Neutrophil (primary cell): Measurements from ENCODE around the gene RHBDD1.

Experiments used
- H3K27ac ChIP-seq: fragments of 200-600 bp; sonication (generic); 2 replicates; pipeline ENCODE4 v1.5.1; 2016; ENCODE audit warnings: mild to moderate bottlenecking, moderate library complexity
- H3K27me3 ChIP-seq: fragments of 200-600 bp; sonication (generic); 2 replicates; pipeline ENCODE4 v1.6.0; 2016; ENCODE audit warnings: mild to moderate bottlenecking
- H3K36me3 ChIP-seq: fragments of 200-600 bp; sonication (generic); 2 replicates; pipeline ENCODE4 v1.5.1; 2017
- H3K4me1 ChIP-seq, 2 experiments: fragments of 200-600 bp in 1 of 2; sonication (generic) in 1 of 2; 1 replicate in 1 of 2; 2 replicates in 1 of 2; pipeline versions ENCODE4 v1.5.1 to v1.6.1; 2013 to 2016; ENCODE audit warnings: low read depth in 1 of 2, low read length in 1 of 2, mild to moderate bottlenecking in 1 of 2, moderate library complexity in 1 of 2; ENCODE audit not compliant: control insufficient read depth in 1 of 2, insufficient read depth in 1 of 2
- H3K4me3 ChIP-seq, 2 experiments: fragments of 200-600 bp in 1 of 2; sonication (generic) in 1 of 2; 1 replicate in 1 of 2; 2 replicates in 1 of 2; pipeline ENCODE4 v1.5.1; 2013 to 2016; ENCODE audit warnings: low read depth in 1 of 2, low read length in 1 of 2, mild to moderate bottlenecking in 1 of 2, moderate library complexity in 1 of 2
- H3K9me3 ChIP-seq: fragments of 200-600 bp; sonication (generic); 2 replicates; pipeline ENCODE4 v1.5.1; 2016
- TF ChIP-seq, protein P1 (sequence below): fragments of 200-600 bp; sonication (generic); IDR thresholded peaks from 2 replicates; pipeline ENCODE4 v1.5.1; 2016; ENCODE audit warnings: antibody characterized with exemption

The RHBDD1 gene

DNA sequence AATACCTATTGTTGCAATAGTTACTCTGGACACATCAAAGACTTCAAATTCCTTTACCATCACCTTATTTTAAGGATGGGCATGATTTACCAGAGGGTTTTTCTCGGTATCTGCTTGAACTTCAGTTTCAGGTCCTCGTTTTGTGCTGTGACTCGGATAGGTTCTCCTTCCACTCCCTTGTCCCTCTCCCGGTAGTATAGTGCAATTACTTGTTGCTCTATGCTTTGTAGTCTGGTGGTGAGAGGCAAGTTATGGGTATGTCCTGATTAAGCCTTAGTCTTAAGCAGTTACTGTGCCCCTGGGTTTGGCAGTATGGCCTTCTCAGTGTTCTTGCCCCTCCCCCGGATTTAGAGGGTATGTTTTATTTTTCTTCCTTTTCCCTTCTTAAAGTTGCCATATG lies 96.6 kb downstream of the RHBDD1 start:
- Histone ChIP-seq H3K27ac (no peak overlapping the region), H3K4me1 (no peaks in the 10 kb centered on the region), H3K36me3 (no peaks in the 10 kb centered on the region), H3K9me3 (no peaks in the 10 kb centered on the region), H3K4me3 (no peak overlapping the region), H3K27me3 (no peaks in the 10 kb centered on the region)
- TF ChIP-seq, protein P1, sequence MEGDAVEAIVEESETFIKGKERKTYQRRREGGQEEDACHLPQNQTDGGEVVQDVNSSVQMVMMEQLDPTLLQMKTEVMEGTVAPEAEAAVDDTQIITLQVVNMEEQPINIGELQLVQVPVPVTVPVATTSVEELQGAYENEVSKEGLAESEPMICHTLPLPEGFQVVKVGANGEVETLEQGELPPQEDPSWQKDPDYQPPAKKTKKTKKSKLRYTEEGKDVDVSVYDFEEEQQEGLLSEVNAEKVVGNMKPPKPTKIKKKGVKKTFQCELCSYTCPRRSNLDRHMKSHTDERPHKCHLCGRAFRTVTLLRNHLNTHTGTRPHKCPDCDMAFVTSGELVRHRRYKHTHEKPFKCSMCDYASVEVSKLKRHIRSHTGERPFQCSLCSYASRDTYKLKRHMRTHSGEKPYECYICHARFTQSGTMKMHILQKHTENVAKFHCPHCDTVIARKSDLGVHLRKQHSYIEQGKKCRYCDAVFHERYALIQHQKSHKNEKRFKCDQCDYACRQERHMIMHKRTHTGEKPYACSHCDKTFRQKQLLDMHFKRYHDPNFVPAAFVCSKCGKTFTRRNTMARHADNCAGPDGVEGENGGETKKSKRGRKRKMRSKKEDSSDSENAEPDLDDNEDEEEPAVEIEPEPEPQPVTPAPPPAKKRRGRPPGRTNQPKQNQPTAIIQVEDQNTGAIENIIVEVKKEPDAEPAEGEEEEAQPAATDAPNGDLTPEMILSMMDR, result no peak

GRCh38 chr2:226934546-226935201 lies 98.8 kb downstream of the RHBDD1 start:
- H3K27ac ChIP-seq, result no peak overlapping the region
- H3K4me1 ChIP-seq, result no peaks in the 10 kb centered on the region
- TF ChIP-seq, protein P1, result no peak
- no peaks in the 10 kb centered on the region for H3K9me3 ChIP-seq
- no peaks in the 10 kb centered on the region for H3K36me3 ChIP-seq
- no peak overlapping the region for H3K4me3 ChIP-seq
- no peaks in the 10 kb centered on the region for H3K27me3 ChIP-seq

DNA sequence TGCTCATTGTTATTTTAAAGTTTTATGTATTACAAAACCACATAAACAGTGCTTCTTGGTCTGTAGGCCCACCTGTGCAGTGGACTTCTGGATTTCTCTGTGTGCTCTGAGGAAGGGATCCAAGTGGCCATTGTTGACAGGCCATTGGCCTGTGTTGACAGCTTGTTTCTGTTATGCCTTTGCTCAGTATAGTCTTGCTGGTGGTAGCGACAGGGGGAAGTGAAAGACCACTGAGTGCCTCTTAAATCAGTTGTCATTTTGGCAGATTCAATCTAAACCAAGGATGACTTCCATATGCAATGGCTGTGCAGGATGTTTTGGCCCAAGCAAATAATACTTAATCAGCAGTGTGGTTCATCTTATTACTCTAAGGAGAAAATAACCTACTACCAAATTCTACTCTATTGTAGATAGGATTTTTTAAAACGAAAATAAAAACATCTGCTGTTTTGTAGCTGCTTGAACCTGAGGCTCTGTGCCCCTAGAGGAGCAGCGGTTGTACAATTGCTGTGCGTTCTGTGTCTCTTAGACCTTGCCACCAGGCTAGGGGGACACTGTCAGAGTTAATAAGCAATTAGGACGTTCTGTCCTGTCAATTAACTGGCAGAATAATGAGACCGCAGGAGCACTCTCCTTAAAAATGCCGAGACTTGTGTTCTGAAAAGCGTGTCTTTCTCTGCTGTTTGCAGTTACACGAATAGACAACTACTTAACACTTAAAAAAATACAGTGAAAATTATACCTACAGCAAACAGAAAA lies 108.2 kb downstream of the RHBDD1 start:
- TF ChIP-seq, protein P1, result no peak
- H3K27me3 ChIP-seq, result no peaks in the 10 kb centered on the region
- no peaks in the 10 kb centered on the region for H3K4me1 ChIP-seq
- no peak overlapping the region for H3K27ac ChIP-seq
- H3K36me3 ChIP-seq, result no peaks in the 10 kb centered on the region
- H3K4me3 ChIP-seq, result no peak overlapping the region
- H3K9me3 ChIP-seq, result no peaks in the 10 kb centered on the region

DNA sequence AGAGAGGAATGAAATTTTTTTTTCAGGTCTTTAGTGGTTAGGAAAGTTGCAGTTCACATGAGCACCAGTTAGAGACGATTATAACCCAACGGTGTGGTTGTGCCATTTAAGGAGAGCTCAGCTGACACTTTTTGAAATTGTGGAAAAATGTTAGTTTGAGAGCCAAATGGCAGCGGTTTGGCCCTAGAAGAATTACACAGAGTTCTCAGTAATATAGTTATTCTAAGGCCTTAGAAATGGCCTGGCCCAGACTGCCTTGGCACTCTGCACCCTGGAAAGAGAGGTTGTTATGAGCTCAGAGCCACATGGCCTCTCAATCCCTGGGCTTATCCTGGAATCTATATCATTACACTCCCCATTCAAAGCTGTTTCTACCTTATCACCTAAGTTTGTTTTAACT lies 117.4 kb downstream of the RHBDD1 start:
- TF ChIP-seq, protein P1, result no peak
- Histone ChIP-seq H3K4me3 (no peak overlapping the region), H3K9me3 (no peaks in the 10 kb centered on the region), H3K27ac (no peak overlapping the region), H3K27me3 (no peaks in the 10 kb centered on the region), H3K4me1 (no peaks in the 10 kb centered on the region), H3K36me3 (no peaks in the 10 kb centered on the region)

GRCh38 chr2:226953826-226954225 lies 118.0 kb downstream of the RHBDD1 start:
- H3K27ac ChIP-seq, result no peak overlapping the region
- H3K4me3 ChIP-seq, result no peak overlapping the region
- TF ChIP-seq, protein P1, result no peak
- H3K9me3 ChIP-seq, result no peaks in the 10 kb centered on the region
- no peaks in the 10 kb centered on the region for H3K4me1 ChIP-seq
- no peaks in the 10 kb centered on the region for H3K36me3 ChIP-seq
- no peaks in the 10 kb centered on the region for H3K27me3 ChIP-seq
